ENCODE measurements around the gene DCHS2.

DCHS2 gene

DNA sequence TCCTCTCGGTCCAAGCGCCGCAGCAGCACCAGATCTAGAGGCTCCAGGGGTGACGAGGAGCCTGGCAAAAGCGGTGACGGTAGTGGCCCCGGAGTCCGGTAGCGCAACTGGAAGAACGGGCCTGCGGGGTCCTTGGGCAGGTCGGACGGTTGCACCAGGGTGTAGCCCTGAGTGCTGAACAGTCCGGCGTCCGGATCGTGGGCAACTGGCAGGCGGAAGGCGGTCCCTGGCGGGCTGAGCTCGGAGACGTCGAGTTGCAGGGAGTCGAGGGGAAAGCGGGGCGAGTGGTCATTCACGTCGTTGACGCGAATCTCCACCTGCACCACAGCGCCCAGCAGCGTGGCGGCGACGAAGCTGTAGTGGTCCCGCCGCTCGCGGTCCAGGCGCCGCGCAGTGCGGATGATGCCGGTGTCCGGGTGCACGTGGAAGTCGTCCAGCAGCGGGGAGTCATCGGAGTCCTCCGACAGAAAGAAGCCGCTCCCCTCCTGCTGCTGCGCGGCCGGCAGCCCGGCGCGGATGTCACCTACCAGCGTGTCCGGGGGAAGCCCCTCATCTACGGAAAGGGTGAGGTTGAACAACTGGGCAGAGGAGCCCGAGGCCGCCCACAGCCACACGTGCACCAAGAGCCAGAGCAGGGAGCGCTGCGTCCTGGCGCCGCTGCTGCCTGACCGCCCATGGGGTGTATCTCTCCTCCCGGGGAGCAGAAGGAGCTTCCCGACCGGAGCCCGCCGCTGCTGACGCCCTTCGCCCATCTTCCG is 837 bp downstream of the DCHS2 start:
- no peak for DNase-seq (ENCODE audit: low read depth)
- peak overlapping the region; percentile 32 for H3K4me3 ChIP-seq (ENCODE audit: low read depth, low read length)
- in situ Hi-C loops (cut with HindIII; ENCODE audit: low sequenced_read_pairs) = no loop called here

GRCh38 chr4:154490234-154490582 is 1.4 kb downstream of the DCHS2 start:
- H3K4me3 ChIP-seq (ENCODE audit: low read depth, low read length) = no peak overlapping the region
- in situ Hi-C loops (cut with HindIII; ENCODE audit: low sequenced_read_pairs) = no loop called here
- TF ChIP-seq CTCF (IDR thresholded peaks at IDR 0.05; ENCODE audit: low read depth, low read length, missing control alignments) = no peak
- DNase-seq (ENCODE audit: low read depth) = no peak

More for the DNA sequence above, 837 bp downstream of the DCHS2 start:
- no peak for TF ChIP-seq CTCF (IDR thresholded peaks at IDR 0.05; ENCODE audit: low read depth, low read length, missing control alignments)

GRCh38 chr4:154489558-154490233 is 1.9 kb downstream of the DCHS2 start:
- no peak for DNase-seq (ENCODE audit: low read depth)
- no peak overlapping the region for H3K4me3 ChIP-seq (ENCODE audit: low read depth, low read length)
- TF ChIP-seq CTCF (IDR thresholded peaks at IDR 0.05; ENCODE audit: low read depth, low read length, missing control alignments) = no peak
- in situ Hi-C loops (cut with HindIII; ENCODE audit: low sequenced_read_pairs) = no loop called here

GRCh38 chr4:154487145-154487544 is 4.5 kb downstream of the DCHS2 start:
- no peak overlapping the region for H3K4me3 ChIP-seq (ENCODE audit: low read depth, low read length)
- no peak for TF ChIP-seq CTCF (IDR thresholded peaks at IDR 0.05; ENCODE audit: low read depth, low read length, missing control alignments)
- no peak for DNase-seq (ENCODE audit: low read depth)
- in situ Hi-C loops (cut with HindIII; ENCODE audit: low sequenced_read_pairs) = no loop called here

DNA sequence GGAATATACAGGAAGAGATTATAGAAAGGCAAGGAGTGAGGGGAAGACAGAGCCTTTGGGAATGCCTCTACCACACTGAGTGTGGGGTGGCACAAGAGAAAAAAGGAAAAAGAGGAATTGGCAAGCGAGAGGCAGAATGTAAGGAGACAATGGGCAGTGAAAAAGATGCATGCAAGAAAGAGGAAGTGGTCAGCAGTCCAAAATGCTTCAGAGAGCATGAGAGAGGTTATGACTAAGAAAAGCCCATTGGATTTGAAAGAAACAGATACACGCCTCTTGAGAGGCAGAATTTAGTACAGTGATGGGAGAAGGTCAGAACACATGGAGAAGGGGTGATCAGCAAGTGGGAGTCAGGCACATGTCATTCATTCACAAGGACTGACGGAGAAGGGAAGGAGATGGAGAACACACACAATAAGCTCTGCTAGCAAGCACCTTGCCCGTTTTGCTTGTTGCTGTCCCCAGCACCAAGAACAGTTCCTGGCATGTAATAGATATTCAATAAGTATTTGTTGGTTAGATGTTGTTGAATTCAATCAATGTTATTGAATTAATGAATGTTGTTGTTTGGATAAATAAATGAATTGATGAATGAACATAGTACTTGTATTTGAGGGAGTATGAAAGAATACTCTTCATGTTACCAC is 6.3 kb downstream of the DCHS2 start:
- no peak overlapping the region for H3K4me3 ChIP-seq (ENCODE audit: low read depth, low read length)
- no peak for TF ChIP-seq CTCF (IDR thresholded peaks at IDR 0.05; ENCODE audit: low read depth, low read length, missing control alignments)
- no peak for DNase-seq (ENCODE audit: low read depth)
- in situ Hi-C loops (cut with HindIII; ENCODE audit: low sequenced_read_pairs) = no loop called here

DNA sequence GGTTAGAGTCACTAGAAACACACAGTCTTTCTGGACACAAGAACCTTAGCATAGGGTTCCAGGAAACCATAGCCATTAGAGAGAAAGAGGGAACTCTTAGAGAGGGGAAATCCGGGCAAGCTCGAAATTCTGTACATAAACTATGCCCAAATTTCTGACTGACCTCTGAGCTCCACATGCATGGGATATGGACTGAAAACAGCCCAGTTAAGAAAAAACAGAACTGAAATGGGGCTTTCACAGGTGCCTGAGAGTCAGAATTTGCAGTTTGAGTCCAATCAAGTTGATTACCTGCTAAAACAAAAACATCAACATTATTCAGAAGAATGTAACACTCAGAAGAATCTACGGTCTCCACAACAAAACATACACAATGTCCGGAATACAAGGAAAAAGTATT is 13.1 kb downstream of the DCHS2 start:
- no peak for DNase-seq (ENCODE audit: low read depth)
- H3K4me3 ChIP-seq (ENCODE audit: low read depth, low read length) = no peak overlapping the region
- no peak for TF ChIP-seq CTCF (IDR thresholded peaks at IDR 0.05; ENCODE audit: low read depth, low read length, missing control alignments)
- in situ Hi-C loops (cut with HindIII; ENCODE audit: low sequenced_read_pairs) = no loop called here

Measured in astrocyte of the cerebellum (primary cell).